Right lung (tissue), 5 donors: ENCODE data around the gene CADPS2. TPM values are rescaled to one million over a fixed set of nuclear protein-coding genes. Genes with fewer than 3 reads are reported as not detected.
A peak's percentile ranks its signal among the peaks of the same experiment; 100 is the strongest.
"Not testable (repeated sequence)": the region's sequence is repeated elsewhere in the genome, so short reads cannot be mapped to it uniquely, and the experiment has no call there.

Source experiments
- DNase-seq, 2 donors: peaks; one replicate each; pipeline ENCODE4 v3.0.0-alpha.2; 2013
- polyA plus RNA-seq, 5 donors: library from polyadenylated mRNA; unstranded; fragments of 120-200 nt; gene quantifications; one replicate each; pipeline versions ENCODE4 v1.2.1 to v1.2.3, GENCODE V29; 2013; ENCODE audit warnings: inconsistent platforms in 1 of 5, low replicate concordance in 1 of 5; ENCODE audit not compliant: insufficient read length in 5 of 5, insufficient read depth in 1 of 5

Gene CADPS2
- polyA plus RNA-seq, 5 donors = 53.5 to 79.9 (median 73.9) TPM

DNA sequence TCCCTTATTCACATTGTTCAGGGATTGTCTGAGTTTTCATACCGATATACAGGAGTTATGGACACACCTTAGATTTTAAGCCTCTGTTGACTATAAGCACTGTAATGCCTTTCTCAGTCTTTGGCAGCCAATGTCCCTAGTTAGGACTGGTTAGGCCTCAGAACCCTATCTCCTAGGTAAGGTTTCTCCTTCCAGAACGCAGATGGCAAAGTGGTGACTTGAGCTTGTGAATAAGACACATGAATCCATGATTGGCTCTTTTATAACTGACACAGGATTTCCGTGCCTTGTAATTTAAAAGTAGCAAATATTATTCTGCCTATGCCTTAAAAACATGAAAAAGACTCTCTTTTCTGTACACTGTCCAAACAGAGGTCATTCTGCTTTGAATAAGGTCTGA, 171.1 kb downstream of the CADPS2 start:
- DNase-seq = no peak

DNA sequence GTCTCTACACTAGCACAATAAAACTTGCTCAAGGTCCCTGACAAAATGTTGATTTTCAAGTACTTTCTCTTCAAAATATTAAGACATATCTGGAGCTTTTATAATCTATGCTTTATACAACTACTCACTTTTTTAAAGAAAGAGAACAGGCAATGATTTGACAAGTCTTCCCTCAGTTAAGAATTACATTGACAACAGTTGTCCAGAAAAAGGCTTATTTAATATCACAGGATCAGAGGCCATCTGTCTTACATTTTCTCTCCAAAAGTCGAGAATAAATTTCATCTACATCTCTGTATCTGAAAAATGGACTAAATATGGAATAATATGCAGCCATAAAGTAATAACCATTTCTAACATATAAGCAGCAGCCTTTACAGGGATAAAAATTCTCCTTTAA, 175.3 kb downstream of the CADPS2 start:
- DNase-seq = no peak

DNA sequence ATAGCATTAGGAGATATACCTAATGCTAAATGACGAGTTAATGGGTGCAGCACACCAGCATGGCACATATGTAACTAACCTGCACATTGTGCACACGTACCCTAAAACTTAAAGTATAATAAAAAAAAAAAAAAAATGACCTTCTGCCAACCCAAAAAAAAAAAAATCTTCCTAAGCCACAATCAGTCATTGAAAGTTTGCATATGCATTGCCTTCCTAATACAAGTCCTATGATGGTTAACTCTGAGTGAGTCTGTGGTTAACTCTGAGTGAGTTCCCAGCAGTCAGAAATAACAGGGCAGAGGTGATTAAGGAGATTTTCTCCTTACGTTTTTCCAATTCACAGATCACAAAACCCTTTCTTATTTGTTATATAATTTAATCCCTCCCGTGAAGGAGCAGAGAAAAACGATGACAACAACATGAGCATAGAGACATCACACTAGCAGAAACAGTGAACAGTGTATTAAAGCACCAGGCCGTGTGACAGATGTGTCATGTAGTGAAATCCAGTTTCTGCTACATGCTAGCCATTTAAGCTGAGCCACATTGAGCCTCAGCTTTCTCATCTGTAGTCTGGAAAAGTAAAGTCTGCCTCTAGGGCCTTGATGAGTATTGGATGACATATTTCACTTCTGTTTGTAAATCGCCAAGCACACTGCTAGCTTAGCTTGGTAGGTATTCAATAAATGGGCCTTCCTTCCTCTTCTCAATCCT, 176.2 kb downstream of the CADPS2 start:
- no peak for DNase-seq

DNA sequence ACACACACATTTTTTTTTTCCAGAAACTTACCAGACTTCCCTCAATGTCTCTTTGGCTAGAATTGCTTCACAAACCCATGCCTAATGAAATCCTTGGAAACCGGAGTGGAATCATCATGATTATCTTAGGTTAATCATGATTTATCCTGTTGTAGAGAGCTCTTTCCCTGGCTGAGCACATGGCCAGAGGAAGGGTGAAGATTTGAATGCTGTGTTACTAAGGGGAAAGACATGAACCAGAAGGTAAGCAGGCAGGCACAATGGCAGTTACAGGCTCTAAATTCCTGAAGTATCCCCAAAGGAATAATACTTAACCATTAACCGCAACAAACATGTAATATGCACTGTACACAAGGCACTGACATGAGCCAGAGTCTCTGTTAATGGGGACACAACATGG, 179.4 kb downstream of the CADPS2 start:
- DNase-seq = no peak

DNA sequence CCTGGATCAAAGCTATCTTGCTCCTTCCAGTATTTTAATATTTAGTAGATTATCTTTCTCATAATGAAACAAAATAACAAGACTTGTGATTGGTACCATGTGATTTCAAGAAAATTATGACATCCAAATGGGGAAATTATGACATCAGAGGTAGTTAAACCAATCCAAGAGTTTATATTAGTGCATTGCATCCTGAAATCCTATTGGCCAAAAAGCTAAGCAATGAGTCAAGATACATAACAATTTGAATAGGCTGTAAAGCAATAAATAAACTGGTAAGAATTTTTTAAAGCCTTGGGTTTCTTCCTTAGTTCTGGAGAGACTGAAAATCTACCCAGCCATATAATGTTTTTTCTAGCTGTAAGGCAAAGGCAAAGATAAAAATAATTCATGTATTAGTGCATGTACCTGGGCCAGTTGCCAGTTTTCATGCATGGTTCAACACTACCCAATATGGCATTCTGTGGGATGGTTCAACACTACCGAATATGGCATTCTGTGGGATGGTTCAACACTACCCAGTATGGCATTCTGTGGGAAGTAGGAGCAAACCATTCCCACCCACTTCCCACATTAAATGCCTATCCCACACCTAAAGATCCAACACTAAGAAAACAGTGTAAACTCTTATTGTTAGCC, 183.3 kb downstream of the CADPS2 start, which contains the start of gene RNF148:
Gene RNF148 (minus strand): TSS at position 51 of the 639 bp plus-strand sequence. CDS start 172 bp downstream, outside the sequence.
- no peak for DNase-seq

DNA sequence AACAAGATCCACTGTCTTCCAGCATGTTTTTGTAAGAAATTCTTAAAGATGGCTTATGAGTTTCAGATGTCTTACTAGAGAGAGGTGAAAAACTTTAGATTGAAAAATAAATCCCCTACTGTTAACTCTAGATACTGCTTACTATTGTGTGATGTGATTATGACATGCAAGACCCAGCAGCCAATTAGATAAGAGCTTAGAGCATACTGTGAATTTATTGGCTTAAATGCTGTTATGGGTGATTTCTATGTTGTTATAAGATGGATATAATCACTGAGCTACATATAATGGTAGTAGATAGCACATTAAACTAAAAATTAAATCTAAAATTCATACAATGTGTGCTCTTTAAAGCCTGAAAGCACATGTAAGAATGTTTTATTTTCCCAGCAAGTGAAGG, 187.2 kb downstream of the CADPS2 start, which contains the start of gene RNF133:
Gene RNF133 (minus strand): TSS at position 101 of the 400 bp plus-strand sequence. CDS start 199 bp downstream, outside the sequence.
- no peak for DNase-seq

DNA sequence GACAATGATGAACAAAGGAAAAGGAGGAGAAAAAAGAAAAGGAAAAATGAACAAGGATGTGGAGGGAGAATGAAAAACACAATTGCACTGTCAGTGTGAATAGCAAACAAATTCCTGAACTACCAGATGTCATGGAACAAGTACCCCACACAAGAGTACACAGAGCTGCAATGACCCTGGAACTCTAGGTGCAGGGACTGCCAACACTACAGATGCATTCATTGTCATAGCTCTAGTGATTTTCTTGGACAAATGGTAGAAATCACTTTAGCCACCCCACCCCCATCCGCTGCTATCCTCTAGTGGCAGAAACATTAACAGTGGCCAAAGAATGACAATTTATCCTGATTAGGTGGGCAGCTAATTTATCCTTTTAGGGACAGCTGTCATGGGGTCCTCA, 190.4 kb downstream of the CADPS2 start:
- no peak for DNase-seq

DNA sequence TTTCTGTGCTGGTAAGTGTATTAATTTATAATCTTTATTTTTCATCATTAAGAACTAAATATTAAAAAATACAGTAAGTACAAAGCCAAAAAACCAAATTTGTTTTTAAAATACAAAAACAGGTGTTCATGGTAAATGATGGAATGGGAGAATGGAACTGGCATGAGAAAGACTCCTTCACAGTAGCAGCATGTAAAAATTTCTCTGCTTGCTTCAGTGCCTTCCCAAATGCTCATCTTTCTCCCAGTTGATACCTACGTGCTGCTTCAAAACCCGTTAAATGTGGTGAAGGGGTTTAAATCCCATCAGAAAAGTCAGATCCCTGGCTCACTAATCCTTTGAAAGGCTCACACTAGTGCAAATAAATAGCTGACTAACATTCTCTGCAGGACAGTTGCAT, 191.6 kb downstream of the CADPS2 start:
- DNase-seq = no peak

DNA sequence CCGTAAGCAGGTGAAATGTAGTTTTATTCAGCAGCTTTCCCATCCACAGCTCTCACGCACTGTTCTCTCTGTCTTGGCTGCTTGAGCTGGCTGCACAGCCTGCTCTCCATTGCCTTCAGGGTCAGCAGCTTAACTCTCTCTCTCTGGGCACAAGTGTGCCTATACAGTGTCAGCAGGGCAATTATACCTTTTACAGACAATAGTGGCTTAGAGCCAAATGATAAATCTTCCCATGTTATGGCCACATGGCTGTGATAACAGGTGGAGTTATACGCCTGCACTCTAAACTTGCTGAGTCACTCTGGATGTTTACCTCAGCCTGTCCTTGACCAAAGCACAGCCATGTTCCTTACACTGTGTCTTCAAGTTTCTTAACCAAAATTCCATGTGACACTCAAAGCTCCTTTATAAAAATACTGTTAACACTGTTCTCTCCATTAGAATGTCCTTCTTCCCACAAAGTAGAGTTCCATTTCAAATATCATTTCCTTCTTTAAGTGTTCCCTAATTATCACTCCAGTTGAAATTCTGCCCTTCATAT, 193.4 kb downstream of the CADPS2 start:
- DNase-seq = no peak

DNA sequence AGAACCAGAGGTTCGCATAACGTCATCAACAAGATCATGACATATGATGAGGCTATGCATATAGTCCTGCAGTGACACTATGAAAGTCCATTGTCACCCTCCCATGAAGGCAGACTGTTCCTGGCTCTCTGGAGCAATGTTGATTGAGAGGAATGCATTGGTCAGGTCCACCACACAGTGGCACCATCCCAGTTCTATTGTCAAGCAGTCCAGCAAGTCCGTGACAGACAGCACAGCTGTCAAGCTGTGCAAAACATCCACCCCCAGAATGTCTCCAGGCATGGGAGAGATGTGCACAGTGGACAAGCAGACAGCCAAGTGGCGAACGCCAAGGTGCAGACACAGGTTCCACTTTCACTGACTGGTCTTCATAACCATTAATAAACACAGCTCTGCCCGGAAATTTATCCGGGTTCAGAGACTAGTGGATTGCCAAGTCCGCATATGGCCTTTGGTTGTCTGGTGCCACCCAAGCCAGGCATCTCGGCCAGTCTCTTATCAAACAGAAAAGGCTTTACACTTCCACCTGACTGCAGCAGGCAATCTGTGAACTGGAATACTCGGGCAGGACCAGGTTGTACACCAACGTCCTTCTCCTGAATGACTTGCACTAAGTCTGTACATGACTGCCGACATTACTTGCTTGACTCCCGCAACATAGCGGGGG, 194.6 kb downstream of the CADPS2 start:
- no peak for DNase-seq

DNA sequence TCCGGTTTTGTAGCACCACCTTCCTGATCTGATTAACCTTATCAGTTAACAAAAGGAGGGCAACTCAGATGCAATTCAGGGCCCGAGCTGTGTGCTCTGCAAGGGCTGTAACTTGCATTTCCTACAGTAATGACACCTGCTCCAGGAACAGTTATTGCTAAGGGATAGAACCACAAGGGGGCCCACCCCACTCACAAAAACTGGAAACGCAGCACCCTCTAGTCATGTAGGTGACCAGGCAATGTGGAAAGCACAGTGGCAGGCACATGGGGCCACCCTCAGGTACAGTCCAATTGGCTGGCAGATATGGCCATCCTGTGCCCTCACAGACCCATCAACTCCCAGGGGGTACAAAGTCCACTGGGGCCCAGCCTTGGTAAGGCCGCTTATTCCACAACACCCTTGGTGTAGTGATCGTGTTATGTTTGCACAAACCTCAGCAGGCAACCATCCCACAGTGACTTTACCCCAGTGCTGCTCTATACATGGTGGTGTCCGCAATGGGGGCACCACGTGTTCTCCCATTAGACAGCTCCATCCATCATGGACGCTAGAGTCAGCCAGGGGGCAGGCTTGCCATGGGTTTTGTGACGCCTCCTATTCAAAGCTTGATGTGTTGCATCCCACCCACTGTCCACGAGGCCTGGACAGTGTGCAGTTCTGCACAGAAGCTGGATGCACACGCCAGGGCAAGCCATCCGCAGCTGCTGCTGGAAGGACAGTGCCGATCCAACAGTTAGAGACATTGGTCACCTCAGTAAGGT, 196.7 kb downstream of the CADPS2 start:
- no peak for DNase-seq

DNA sequence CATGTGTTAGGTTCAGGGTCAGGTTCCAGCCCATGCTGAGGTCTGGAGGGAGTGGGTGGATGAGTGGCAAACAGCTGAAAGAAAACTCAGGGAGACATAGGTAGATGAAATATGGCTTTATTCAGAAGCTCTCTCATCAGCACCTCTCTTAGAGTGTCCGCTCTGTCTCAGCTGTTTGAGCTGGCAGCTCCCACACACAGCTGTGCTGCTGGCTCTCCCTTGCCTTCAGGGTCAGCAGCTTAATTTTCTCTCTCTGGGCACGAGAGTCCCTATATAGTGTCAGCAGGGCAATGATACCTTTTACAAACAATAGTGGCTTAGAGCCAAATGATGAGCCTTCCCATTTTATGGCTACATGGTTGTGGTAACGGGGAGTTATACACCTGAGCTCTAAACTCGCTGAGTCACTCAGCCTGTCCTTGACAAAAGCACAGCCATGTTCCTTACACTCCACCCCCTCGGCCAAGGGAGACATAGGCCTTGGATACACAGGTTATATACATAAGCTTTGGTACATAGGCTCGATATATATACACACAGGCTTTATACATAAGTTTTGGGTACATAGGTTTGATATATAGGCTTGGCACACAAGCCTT, 197.8 kb downstream of the CADPS2 start:
- no peak for DNase-seq

DNA sequence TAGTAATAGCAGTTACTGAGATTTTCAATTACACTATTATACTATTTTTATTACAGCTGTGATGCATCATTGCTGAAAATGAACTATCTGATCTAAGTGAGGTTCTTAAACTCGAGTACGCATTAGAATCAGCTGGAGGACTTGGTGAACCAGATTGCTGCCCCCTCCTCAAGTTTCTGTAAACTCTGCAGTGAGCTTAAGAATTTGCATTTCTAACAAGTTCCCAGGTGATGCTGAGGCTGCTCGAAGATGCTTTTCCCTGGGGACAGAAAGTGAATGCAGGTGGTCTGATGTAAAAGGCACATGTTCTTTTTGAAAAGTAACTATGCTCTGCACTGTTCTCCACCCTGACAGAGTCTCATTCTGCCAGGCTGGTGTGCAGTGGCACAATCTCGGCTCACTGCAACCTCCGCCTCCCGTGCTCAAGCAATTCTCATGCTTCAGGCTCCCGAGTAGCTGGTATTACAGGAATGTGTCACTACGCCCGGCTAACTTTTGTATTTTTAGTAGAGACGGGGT, 199.8 kb downstream of the CADPS2 start:
- DNase-seq = no peak

DNA sequence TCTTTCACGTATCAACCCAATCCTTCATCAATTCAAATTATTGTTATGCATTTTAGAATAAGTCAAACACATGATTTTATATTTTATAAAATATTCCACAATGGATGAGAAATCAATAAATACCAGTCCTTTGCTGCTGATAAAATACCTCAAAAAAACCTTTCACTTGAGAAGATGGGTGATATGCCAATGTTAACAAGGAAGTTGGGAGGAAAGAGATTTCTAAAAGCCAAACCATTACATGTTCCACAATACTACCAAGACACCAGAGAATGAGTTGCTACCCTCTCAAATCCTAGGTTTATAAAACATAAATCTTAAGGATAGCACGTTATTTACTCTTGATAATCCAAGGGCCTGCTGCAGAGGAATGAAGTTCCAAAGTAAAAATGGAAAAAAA, 201.8 kb downstream of the CADPS2 start:
- DNase-seq = no peak

DNA sequence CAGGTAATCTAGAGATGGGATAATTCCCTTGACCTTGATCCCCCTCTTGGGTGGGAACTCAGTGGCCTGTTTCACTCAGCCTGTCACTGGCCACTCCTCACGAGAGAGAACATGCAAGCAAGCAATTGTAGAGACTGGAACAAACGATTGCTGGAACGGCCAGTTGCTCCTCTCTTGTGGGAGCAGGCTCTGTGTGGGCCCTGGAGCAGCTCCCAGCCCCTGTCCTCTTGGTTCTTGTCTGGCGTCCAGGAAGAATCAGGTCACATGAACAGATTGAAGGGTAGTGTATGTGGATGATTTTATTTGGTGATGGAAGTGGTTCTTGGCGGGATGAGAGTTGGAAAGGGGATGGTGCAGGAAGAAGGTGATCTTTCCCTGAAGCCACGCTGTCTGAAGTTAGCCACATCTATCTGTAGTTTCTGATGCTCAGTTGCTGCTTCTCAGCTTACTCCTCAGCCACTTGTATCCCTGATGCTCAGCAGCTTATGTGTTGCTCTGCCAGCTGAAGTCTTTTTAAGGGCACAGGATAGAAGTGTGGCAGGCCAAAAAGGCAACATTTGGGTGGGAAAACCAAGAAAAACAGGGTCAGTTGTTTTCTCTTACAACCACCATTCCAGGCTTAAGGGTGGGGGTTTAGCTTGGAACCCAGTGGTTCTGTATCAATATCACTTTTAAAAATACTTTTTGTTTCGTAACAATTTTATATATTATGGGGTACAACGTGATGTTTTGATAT, 203.3 kb downstream of the CADPS2 start:
- DNase-seq = peak; percentile 59 to 60

DNA sequence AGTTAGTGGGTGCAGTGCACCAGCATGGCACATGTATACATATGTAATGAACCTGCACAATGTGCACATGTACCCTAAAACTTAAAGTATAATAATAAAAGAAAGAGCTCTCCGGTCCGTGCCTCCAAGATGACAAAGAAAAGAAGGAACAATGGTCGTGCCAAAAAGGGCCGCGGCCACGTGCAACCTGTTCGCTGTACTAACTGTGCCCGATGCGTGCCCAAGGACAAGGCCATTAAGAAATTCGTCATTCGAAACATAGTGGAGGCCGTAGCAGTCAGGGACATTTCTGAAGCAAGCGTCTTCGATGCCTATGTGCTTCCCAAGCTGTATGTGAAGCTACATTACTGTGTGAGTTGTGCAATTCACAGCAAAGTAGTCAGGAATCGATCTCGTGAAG, 205.1 kb downstream of the CADPS2 start:
- DNase-seq = not testable (repeated sequence)

DNA sequence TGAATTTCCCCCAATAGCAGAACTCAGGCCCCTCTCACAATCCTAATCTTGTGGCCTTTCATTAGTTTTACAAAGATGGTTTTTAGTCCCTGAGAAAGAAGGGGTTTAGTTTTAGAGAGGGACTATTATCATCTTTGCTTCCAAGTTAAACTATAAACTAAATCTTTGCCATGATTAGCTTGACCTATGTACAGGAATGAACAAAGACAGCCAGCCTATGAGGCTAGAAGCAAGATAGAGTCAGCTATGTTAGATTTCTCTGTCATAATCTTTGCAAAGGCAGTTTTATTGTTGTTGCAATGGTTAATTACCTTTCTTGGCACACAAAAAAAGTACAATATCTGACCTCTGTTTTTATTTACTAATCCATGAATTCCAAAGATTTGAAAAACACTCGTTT, 206.4 kb downstream of the CADPS2 start:
- no peak for DNase-seq

DNA sequence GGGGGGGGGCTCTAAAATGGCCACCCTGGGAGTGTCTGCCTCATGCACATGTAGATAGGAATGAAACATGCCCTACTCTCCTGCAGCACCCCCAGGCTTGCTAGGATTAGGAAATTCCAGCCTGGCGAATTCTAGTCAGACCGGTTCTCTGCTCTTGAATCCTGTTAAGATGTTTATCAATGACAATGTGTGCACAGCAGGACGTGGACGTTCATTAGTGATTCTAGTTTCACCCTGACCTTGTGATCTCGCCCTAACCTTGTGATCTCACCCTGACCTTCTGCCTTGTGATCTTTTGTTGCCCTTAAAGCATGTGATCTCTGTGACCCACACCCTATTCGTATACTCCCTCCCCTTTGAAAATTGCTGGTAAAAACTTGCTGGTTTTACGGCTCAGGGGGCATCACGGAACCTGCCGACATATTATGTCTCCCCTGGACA, 207.0 kb downstream of the CADPS2 start:
- DNase-seq = peak in 1 of 2 donors; percentile 11

DNA sequence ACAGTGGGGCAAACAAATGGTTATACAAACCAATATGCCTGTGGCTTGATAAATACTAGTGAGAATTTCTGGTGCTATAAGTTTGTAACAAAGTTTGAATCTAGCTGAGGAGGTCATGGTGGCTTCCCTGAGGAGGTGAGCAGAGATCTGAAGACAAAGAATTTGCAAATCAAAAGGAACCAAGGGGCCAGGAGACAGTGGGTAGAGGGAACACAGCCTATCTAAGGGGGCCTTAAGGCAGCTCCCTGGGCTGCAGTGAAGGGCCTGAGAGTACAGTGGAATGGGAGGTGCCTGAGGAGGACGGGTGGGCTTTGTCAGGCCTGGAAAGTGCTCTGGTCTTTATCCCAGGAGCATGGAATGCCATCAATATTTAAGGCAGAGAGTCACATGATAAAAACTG, 209.1 kb downstream of the CADPS2 start:
- no peak for DNase-seq

DNA sequence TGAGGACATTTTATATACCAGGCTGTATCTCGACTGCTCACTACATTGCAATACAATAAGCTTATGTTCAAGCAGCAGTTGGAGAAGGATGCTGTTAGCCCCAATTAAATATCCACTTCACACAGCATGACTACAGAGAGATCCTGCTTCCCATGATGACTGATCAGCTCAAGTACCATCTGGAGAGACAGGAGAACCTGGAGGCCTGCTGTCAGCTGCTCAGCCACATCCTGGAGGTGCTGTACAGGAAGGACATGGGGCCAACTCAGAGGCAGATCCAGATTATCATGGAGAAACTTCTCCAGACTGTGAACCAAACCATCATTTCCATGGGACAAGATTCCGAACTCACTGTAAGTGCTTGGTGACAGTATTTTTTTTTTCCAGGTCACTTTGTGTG, 209.8 kb downstream of the CADPS2 start:
- DNase-seq = no peak
